ENCODE measurements around the gene REPS2.

DNA sequence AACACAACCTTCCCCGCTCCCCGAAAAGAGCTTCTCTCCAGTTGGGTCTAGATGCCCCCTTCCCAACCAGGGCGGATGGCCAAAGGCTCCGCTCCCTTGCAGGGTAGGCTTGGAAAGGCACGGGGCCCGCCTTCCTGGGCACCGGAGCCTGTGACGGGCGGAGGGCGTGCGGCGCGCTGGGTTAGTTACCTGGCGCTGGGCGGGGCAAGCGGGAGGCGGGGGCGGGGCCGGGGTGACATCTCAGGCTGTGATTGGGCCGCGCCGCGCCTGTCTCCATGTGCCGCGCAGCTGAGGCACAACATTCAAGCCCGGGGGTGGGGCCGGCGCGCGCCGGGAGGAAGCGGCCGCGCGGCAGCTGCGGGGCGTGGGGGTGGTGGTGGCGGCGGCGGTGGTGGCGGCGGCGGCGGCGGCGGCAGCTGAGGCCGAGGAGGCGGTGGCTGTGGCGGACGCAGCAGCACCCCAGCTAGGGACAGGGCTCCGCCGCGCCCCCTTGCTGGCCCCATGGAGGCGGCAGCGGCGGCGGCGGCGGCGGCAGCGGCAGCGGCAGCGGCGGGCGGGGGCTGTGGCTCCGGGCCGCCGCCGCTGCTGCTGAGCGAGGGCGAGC is at the start of gene REPS2:
- TF ChIP-seq, protein P1, sequence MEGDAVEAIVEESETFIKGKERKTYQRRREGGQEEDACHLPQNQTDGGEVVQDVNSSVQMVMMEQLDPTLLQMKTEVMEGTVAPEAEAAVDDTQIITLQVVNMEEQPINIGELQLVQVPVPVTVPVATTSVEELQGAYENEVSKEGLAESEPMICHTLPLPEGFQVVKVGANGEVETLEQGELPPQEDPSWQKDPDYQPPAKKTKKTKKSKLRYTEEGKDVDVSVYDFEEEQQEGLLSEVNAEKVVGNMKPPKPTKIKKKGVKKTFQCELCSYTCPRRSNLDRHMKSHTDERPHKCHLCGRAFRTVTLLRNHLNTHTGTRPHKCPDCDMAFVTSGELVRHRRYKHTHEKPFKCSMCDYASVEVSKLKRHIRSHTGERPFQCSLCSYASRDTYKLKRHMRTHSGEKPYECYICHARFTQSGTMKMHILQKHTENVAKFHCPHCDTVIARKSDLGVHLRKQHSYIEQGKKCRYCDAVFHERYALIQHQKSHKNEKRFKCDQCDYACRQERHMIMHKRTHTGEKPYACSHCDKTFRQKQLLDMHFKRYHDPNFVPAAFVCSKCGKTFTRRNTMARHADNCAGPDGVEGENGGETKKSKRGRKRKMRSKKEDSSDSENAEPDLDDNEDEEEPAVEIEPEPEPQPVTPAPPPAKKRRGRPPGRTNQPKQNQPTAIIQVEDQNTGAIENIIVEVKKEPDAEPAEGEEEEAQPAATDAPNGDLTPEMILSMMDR (IDR thresholded peaks at IDR 0.05; ENCODE audit: insufficient read depth, low read depth, low read length) = no peak
- no peak for TF ChIP-seq EZH2 (IDR thresholded peaks at IDR 0.05; ENCODE audit: insufficient read depth, low read length)

All from astrocyte (in vitro differentiated cells and primary cell).